Uterus (tissue), 4 donors: Measurements from ENCODE around the gene ISG15. TPM values are rescaled to one million over a fixed set of nuclear protein-coding genes. Genes with fewer than 3 reads are reported as not detected.
"Not testable (repeated sequence)": the region's sequence is repeated elsewhere in the genome, so short reads cannot be mapped to it uniquely, and the experiment has no call there.

ENCODE experiments used
- DNase-seq, 2 donors: peaks; one replicate each; pipeline ENCODE4 v3.0.0-alpha.2; 2019 to 2020
- H3K27ac ChIP-seq, 2 donors: fragments of 200-600 bp; sonication (generic); 1 replicate in 1 of 2; 2 replicates in 1 of 2; pipeline ENCODE4 v1.5.1; 2016 to 2018
- H3K27me3 ChIP-seq, 2 donors: fragments of 200-600 bp; sonication (generic); one replicate each; pipeline ENCODE4 v1.5.1; 2018 to 2019; ENCODE audit warnings: control low read depth in 1 of 2
- H3K36me3 ChIP-seq, 2 donors: fragments of 200-600 bp; sonication (generic); one replicate each; pipeline ENCODE4 v1.5.1; 2019; ENCODE audit warnings: control low read depth in 1 of 2
- H3K4me1 ChIP-seq, 2 donors: fragments of 200-600 bp; sonication (generic); one replicate each; pipeline ENCODE4 v1.5.1; 2018 to 2019; ENCODE audit warnings: control low read depth in 1 of 2
- H3K4me3 ChIP-seq, 2 donors: fragments of 200-600 bp; sonication (generic); 1 replicate in 1 of 2; 2 replicates in 1 of 2; pipeline ENCODE4 v1.5.1; 2018 to 2019; ENCODE audit warnings: mild to moderate bottlenecking in 1 of 2
- H3K9me3 ChIP-seq, 2 donors: fragments of 200-600 bp; sonication (generic); one replicate each; pipeline ENCODE4 v1.5.1; 2019; ENCODE audit warnings: control low read depth in 1 of 2
- CTCF ChIP-seq, 4 experiments: fragments of 200-600 bp in 2 of 4; fragments of 450-650 bp in 2 of 4; sonication (generic) in 2 of 4; IDR thresholded peaks; one replicate each; pipeline ENCODE4 v1.5.1; 2016 to 2019; ENCODE audit warnings: antibody characterized with exemption in 4 of 4, mild to moderate bottlenecking in 2 of 4, moderate library complexity in 1 of 4
- POLR2A ChIP-seq, 2 donors: fragments of 450-650 bp; IDR thresholded peaks; one replicate each; pipeline ENCODE4 v1.6.1; 2016; ENCODE audit warnings: antibody characterized with exemption in 2 of 2, mild to moderate bottlenecking in 1 of 2, moderate library complexity in 1 of 2
- intact Hi-C: fragments of 100-400 bp; cut with DNase I; formaldehyde crosslinking; loops from one replicate; pipeline ENCODE4 v1.15.1; 2023; ENCODE audit warnings: low total_unique reads
- total RNA-seq, 4 donors: library from RNA; depleted of rRNA in 3 of 4; stranded (reverse); fragments of >200 nt in 3 of 4; gene quantifications; one replicate each; pipeline versions ENCODE4 v1.1.0 to v1.2.4, GENCODE V29; 2014 to 2023
- donor health status: DM: yes; HTN: yes; CAD: no.

Gene ISG15
- total RNA-seq, 4 donors from 2014 or later: 1.8 to 27.2 (median 15.2) TPM

GRCh38 chr1:982765-983436 is 30.4 kb upstream of the ISG15 start:
- TF ChIP-seq POLR2A (IDR thresholded peaks at IDR 0.05) (no peak), CTCF (IDR thresholded peaks at IDR 0.05) (no peak)
- H3K9me3 ChIP-seq: no peaks in the 10 kb centered on the region
- DNase-seq: no peak
- no peaks in the 10 kb centered on the region for H3K27me3 ChIP-seq
- H3K4me1 ChIP-seq: no peaks in the 10 kb centered on the region
- H3K4me3 ChIP-seq: no peak overlapping the region
- no peaks in the 10 kb centered on the region for H3K36me3 ChIP-seq
- intact Hi-C loops: loop anchor here (10.0 kb wide), 1 partner anchor 82 kb away; no protein-coding TSS in a partner anchor
- H3K27ac ChIP-seq: no peak overlapping the region

- no peak overlapping the region for H3K27ac ChIP-seq
- H3K9me3 ChIP-seq: no peaks in the 10 kb centered on the region
- TF ChIP-seq CTCF (IDR thresholded peaks at IDR 0.05): peak; percentile 65 to 97 (median 82)
- no peak for TF ChIP-seq POLR2A (IDR thresholded peaks at IDR 0.05)
- H3K27me3 ChIP-seq: no peaks in the 10 kb centered on the region
- no peaks in the 10 kb centered on the region for H3K4me1 ChIP-seq
- H3K4me3 ChIP-seq: no peak overlapping the region
- peak; percentile 31 to 58 for DNase-seq
- intact Hi-C loops: loop anchor here (10.0 kb wide), 1 partner anchor 81 kb away; no protein-coding TSS in a partner anchor
- no peaks in the 10 kb centered on the region for H3K36me3 ChIP-seq
Observed at GRCh38 chr1:983798-984475, 29.4 kb upstream of the ISG15 start.

GRCh38 chr1:984476-984814 is 28.9 kb upstream of the ISG15 start:
- no peak for TF ChIP-seq CTCF (IDR thresholded peaks at IDR 0.05)
- TF ChIP-seq POLR2A (IDR thresholded peaks at IDR 0.05): no peak
- Histone ChIP-seq H3K36me3 (no peaks in the 10 kb centered on the region), H3K4me3 (no peak overlapping the region), H3K4me1 (no peaks in the 10 kb centered on the region), H3K27ac (no peak overlapping the region), H3K27me3 (no peaks in the 10 kb centered on the region), H3K9me3 (no peaks in the 10 kb centered on the region)
- intact Hi-C loops: loop anchor here (10.0 kb wide), 1 partner anchor 80 kb away; no protein-coding TSS in a partner anchor
- DNase-seq: no peak

GRCh38 chr1:985126-985525 is 28.2 kb upstream of the ISG15 start:
- DNase-seq: peak in 1 of 2 donors; percentile 13
- no peak overlapping the region for H3K27ac ChIP-seq
- no peak for TF ChIP-seq CTCF (IDR thresholded peaks at IDR 0.05)
- no peaks in the 10 kb centered on the region for H3K27me3 ChIP-seq
- no peaks in the 10 kb centered on the region for H3K9me3 ChIP-seq
- H3K4me3 ChIP-seq: no peak overlapping the region
- intact Hi-C loops: loop anchor here (10.0 kb wide), 1 partner anchor 80 kb away; no protein-coding TSS in a partner anchor
- H3K4me1 ChIP-seq: no peaks in the 10 kb centered on the region
- no peaks in the 10 kb centered on the region for H3K36me3 ChIP-seq

- intact Hi-C loops: loop anchor here (10.0 kb wide), 1 partner anchor 77 kb away; no protein-coding TSS in a partner anchor
- H3K27ac ChIP-seq, DNase-seq, H3K27me3 ChIP-seq, H3K4me1 ChIP-seq, H3K4me3 ChIP-seq, H3K36me3 ChIP-seq, H3K9me3 ChIP-seq: not testable (repeated sequence)
Observed at GRCh38 chr1:988061-988460, 25.2 kb upstream of the ISG15 start.

- H3K4me3 ChIP-seq, DNase-seq, H3K36me3 ChIP-seq, H3K4me1 ChIP-seq, intact Hi-C loops, H3K27ac ChIP-seq, H3K27me3 ChIP-seq, H3K9me3 ChIP-seq: not testable (repeated sequence)
Observed at GRCh38 chr1:991275-991674, 22.0 kb upstream of the ISG15 start.
